GM18511 (cell line): ENCODE measurements around the gene ZNF354B.
"Not testable (repeated sequence)": the region's sequence is repeated elsewhere in the genome, so short reads cannot be mapped to it uniquely, and the experiment has no call there.

Source experiments
- ATAC-seq: cut with Tn5 transposase; IDR thresholded peaks from one replicate; pipeline ENCODE4 v1.9.1; 2021; ENCODE audit warnings: mild to moderate bottlenecking, moderate library complexity; ENCODE audit not compliant: unreplicated experiment

The ZNF354B gene

DNA sequence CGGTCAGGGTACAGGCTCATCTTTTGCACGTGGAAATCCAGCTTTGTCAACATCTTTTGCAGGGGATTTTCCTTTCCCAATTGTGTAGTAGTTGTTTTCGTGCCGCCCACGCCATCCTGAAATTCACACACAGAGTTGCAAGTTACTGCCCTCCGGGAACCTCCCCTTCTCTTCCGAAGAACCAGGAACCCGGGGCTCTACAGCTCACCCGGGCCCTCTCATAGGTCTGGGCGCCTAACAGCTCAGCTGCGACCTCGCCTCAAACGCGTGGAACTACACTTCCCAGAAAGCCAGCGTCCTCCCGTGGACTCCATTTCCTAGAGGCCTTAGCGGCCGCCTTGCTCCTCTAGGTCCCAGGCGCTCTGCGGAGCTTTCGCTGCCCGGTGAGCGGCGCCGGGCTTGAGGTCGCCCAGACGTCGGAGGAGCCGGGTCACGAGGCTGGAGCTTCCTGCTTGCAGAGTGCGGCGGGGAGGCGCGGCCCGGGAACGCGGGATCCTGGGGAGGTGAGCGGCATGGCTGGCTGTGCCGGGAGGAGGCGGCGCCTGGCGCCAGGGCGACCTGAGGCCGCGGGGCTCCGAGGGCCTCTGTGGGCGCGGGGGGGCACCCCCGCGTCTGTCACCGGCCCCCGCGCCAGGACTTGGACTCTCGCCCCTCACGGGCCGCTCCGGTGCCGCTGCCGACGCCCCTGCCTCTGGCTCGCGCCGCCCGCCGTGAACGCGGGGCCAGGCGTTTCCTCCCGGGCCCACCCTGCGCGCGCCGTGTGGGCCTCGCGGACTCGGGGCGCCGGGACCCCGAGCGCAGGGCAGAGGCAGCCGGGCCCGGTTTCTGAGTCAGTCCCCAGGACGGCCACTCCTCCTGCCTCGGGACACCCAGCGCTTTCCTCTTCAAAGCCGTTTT, at the start of gene ZNF354B:
Gene ZNF354B, plus strand, starts transcription at position 329 of the 897 bp plus-strand sequence. CDS start 1,095 bp downstream, outside the sequence.
- peak; percentile 98 for ATAC-seq

DNA sequence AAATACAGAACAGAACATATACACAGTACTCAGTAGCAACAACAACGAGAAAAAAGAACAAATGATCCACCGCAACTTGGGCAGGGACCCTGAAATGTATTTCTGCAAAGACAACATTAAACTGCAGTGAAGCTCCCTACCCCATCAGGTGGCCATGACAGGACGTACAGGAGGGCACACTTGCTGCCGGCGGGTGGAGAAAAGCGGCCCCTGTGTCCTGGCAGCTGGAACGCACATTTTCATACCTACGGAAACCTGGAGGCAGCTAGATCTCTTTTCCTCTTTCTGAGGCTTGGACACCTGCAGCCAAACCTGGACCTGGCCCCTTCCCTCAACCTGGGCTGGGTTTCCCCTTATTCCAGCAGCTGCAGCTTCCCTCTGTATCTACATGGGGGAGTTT, 42.2 kb upstream of the ZNF354B start:
- no peak for ATAC-seq

DNA sequence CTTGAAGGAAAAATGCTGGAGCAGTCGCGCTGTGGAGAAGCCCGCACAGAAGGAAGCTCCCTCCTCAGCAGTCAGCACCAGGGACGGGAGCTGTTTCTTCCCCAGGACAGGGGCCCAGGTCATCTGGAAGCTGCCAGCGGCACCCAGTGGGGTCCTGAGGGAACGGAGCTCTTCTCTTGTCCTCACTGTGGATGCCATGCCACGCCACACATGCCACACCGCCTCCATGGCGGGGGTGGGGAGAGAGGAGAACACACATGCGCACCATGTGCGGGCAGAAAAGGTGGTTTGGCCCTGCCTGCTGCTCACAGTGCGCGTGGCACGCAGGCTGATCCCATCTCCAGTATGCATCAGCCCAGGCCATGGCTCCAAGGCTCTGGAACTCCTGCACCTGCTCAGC, 41.7 kb upstream of the ZNF354B start:
- ATAC-seq: no peak

DNA sequence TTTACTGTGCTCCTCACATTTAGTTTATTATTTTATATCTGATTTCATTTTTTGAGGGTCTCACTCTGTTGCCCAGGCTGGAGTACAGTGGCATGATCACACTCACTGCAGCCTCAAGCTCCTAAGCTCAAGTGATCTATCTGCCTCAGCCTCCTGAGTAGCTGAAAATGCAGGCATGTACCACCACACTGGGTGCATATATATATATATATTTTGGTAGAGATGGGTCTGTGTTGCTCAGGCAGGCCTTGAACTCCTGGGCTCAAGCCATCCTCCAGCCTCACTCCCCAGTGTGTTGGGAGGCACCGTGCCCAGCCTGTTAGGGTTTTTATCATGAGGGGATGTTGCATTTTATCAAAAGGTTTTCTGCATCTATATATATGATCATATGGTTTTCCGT, 39.8 kb upstream of the ZNF354B start:
- no peak for ATAC-seq

DNA sequence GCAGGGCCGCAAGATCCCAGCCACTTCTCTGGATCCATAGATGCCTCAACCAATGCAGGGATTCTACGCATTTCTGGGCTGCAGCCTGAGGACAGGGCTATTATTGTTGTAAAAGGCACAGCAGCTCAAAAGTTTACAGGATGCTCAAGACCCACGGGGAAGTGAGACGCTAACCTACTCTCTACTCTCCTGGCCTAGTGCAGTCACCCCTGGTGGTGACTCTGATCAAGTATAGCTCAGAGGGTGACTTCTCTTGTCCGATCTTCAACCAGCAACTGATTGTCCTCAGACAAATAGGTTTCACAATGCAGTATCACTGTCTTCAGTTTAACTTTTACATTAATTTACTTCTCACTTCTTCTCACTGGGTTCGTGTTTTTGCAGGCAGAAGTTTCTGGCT, 34.3 kb upstream of the ZNF354B start:
- no peak for ATAC-seq

DNA sequence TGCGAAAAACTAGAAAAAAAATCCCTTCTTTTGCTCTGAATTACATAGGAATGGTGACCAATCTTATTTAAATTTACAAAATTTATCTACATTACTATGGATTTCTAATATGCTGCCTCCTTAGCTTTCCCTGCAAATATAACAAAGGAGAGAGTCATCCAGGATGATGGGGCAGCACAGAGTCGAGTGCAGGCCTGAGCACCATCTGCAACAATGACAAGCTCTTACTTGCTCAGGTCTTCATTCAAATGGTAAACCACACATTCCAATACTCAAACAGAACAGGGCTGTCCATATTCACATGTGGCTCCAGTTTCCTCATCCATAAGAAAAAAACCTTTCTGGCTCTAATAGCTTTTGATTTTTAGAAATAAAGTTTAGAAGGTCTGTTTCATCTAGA, 33.5 kb upstream of the ZNF354B start:
- ATAC-seq: no peak

DNA sequence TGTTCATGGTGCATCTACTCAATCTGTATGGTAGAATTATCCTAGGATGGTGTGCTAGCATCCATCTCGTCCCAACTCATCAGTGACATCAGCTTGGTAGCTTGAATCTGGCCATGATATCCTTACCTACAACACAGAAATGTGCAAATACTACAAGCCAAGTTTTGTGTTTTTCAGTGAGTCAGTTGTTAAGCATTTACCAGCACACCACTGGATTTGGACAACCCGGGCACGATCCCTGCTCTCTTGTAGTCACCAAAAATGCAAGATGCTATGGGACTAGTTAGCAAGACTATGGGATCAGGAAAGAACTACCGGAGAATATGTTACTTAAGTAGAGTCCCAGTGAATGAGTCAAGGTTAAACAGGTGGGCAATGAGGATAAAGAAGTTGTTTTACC, 32.1 kb upstream of the ZNF354B start:
- ATAC-seq: no peak

DNA sequence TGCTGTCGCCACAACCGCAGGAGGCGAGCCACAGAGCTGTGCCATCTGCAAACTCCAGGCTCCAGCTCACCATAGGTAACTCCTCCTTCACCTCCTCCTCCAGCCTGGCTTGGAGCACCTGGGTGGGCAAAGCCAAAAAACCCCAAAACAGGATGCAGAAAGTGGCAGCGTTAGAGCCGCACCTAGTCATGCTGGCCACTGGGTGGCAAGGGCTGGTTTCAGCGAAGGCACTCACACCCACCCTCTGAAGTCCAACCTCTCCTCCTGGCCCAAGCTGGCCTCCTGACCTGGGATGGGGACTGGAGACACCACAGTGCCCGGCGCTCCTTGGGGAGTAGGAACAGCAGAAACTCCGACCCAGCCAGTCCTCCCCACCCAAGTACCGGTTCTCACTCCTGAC, 28.7 kb upstream of the ZNF354B start:
- ATAC-seq: no peak

DNA sequence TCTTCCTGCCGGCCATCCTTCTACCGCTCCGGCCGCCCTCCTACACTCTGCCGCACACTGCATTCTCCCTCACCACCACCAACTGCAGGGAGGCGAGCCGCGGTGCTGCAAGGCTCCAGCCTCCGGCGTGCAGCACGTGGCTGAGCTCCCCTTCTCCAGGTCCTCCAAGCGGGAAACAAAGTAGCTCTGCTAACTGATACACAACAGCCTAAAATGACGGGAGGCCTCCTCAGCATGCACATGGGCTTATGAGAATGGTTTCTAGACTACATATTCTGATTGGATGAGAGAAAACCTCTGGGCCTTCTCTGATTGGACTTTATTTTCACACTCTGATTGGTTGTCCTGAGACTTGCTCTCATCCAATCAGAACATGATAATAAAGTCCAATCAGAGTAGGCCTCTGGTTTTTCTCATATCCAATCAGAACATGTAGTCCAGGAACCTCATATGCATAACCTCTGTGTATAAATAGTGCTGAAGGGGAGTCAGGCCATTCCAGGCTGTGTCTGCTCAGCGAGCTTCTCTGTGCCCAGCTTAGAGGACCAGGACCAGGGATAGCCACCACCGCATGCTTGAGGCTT, 27.0 kb upstream of the ZNF354B start:
- no peak for ATAC-seq

DNA sequence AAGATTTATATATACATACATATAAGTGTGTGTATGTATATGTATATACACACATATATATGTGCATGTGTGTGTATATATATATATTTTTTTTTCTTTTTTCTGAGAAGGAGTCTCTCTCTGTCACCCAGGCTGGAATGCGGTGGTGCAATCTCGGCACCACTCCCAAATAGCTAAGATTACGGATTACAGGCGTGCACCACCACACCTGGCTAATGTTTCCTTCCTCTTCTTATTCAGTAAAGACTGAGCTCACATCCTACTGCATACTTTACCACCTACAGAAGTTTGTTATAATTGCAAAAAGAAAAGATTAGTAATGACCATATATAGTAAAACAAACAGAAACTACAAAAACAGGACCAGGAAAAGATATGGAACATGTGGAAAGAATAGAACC, 23.1 kb upstream of the ZNF354B start:
- ATAC-seq: no peak

DNA sequence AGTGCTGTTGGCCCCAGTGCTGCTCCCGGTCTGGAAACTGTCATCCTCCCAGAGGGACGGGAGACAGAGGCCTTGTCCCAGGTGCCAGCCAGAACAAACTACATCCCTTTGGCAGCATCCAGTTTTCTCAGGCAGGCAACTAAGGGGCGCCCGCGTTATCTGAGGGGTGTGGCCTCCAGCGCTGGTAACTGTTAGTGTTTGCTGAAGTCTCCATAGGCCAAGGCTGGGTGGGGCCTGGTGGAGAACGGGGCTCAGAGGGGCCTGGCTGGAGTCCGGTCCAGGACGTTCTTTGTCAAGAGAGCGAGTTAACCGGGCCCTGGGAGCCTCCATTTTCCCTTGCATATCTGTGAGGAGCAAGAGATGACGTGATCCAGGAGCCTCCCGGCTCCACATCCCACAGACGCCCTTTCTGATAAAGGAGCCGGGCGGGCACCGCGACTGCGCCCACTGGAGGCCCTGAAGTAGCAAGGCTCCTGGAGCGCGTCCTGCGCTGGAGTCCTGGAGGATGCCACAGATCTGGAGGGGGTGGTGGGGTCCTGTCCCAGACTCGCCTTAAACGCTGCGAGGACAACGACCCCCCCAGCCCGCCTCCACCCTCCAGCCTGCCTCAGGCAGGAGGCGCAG, 20.9 kb upstream of the ZNF354B start:
- ATAC-seq: not testable (repeated sequence)

DNA sequence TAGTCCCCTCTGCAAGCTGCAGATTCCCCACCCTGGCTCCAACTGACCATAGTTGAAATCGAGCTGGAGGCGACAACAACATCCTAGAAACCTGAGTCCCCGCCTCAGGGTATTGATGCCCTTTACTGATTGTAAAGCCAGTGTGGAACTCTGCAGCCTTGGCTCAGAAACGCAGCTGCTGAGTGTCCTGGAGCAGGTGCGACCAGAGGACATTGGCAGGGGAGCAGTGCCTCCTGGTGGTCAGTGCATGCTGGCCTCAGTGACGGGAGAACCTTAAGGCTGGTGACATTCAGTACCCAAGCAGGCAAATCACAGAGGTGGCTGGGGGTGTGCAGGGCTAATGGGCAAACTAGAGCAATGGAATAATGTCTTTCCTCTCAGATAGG, 20.4 kb upstream of the ZNF354B start:
- ATAC-seq: no peak

DNA sequence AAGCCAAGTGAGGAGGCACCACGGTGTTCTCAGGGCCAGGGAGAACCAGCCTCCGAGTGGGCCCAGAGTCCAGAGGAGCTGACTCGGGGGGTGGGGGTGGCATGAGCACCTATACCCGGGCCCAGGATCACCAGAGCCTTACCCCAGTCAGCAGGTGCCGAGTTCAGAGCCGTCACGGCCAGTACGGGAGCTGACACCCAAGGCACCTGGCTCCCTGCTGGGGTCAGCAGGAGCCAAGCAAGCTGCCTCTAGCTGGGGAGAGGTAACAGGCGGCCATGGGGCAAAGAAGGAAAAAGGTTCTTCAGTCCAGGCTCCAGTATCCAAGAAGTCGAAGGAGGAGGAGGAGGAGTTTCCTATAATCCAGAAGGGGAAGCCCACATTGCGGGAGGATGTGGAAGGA, 19.4 kb upstream of the ZNF354B start:
- not testable (repeated sequence) for ATAC-seq

DNA sequence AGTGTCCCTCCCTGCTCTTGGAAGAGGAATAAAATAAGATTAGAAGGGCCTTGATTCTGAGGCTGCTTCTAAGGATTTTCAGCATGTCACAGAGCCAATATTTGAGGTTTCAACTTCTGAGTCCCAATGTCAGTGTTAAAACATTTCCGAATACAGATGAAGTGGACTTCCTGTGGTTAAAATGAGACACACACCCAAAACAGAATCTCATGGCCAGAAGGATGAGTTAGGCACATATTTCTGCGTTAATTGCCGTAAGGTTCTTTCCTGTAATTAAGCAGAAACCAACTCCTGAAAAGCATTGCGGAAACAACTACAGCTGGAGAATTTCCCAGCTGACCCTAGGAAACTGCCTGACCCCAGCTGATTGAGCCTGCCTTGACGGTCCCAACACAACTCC, 10.4 kb upstream of the ZNF354B start:
- ATAC-seq: no peak

DNA sequence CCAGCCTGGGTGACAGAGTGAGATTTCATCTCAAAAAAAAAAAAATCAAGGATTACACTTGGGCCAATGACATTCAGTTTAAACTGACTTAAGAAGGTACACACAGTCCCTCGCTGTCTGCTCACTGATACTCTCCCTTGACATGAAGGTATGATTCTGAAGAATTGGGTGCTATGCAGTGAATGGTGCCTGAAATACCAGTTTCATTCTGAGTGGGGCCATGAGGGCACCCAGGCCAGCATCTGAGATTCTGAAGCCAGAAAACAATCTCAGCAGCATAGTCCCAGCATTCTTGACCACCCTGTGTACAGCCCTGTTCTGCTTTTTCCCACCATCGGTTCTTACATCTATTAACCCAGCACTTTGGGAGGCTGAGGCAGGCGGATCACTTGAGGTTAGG, 7.8 kb upstream of the ZNF354B start:
- ATAC-seq: no peak

DNA sequence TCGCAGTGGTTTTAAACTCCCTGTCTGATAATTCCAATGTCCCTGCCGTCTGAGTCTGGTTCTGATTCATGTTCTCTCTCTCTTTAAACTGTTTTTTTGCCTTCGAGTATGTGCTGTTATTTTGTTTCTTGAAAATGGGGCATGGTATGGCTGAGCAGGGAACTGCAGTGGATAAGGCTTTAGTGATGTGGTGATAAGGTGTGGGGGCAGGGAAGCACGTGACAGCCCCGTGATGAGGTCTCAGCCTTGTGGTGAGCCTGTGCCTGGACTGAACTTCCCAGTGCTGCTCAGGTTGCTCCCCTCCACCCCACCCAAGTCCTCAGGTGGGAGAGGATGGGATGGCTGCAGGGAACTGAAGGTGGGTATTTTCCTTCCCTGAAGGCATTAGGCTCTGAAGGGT, 5.5 kb upstream of the ZNF354B start:
- no peak for ATAC-seq

DNA sequence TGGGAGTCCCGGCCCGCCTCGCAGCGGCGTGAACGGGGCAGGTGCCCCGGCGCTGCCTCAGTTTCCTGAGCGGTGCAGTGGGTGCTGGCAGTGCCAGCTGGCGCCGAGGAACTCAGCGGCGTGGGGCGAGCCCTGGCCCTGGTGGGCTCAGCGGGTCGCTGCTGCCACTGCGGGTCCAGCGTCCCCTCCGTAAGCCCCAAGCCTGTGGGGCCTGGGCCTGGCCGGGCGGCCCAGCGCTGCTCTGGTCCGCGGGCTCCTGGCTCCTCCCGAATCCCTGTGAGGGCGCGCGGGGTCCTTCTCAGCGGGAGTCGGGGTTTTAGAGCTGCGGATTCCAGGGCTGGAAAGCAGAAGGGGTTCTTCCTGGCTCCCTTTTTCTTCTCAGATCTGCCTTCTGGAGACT, 862 bp downstream of the ZNF354B start:
- peak; percentile 9 for ATAC-seq

DNA sequence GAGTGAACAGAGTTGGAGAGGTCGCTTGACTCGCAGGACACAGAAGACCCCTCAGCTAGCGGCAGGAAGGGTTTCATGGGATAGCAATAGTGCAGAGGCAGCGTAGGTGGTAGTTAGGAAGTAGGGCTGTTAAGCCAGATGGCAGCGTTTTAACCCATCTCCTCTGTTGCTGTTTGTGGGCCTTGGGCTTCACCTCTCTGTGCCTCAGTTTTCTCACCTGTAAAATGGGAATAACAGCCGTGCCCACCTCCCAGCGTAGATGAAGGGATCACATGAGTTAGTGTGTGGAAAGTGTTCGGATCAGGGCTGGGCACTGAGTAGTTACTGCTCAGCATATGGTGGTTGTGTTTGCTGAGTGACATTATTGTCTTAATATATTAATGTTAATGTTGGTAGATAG, 1.9 kb downstream of the ZNF354B start:
- no peak for ATAC-seq

DNA sequence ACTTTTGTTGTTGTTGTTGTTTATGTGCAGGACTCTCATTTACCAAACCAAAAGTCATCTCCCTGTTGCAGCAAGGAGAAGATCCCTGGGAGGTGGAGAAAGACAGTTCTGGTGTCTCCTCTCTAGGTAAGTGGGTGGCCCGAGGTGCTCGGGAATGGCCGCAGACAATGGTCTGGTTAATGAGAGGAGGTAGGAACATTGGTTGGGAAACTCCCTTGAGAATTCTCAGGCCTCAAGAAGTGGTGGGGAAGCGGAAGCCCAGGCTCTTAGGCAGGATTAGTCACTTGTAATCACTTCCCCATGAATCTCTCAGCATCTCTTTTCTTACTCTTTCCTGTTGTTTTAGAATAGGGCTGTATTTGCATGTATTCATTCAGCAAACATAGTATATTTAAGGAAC, 7.2 kb downstream of the ZNF354B start:
- no peak for ATAC-seq

DNA sequence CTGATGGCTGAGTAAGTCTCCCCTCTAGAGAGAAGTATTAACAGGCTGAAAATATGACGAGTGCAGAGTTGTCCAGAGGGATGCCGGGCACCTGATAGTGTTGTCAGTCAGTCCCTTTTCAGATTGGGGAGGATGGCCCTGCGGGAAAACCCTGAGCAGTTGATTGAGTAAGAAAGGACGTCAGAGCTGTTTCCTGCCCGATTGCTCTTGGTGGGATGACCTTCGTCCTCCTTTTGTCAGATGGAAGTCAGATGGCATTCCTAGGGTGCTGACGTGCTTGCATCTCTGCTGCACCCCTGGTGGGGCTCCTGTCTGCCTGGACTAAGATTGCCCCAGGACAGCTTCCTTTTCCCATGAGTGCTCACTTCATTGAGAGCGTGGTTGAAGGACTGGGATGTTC, 9.8 kb downstream of the ZNF354B start:
- ATAC-seq: no peak

DNA sequence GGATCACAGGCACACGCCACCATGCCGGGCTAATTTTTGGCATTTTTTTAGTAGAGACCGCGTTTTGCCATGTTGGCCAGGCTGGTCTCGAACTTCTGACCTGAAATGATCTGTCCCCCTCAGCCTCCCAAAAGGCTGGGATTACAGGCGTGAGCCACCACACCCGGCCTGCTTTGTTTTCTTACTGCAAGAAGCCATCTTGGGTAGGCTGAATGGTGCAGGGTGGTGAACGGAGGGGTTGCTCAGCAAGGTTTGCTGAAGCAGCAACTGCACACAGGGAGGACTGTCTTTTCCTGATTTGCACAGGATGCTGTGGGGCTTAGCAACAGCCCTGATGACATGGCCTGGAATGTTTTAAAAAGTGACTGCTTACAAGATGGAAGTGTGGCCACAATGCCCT, 10.7 kb downstream of the ZNF354B start:
- no peak for ATAC-seq

DNA sequence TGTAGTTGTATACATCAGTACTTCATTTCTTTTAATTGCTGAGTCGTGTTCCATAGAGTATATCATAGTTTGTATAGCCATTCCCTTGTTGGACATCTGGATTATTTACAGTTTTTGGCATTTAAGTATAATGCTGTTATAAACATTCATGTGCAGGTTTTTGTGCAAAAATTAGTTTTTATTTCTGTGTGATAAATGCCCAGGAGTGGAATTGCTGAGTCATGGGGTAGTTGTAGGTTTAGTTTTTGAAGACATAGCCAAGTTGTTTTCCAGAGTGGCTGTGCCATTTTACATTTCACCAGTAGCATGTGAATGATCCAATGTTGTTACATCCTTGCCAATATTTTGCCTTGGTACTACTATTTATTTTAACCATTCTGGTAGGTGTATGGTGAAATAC, 12.5 kb downstream of the ZNF354B start:
- ATAC-seq: no peak
